A673 (cell line): Measurements from ENCODE around the gene BAK1.

Experiments used
- CTCF ChIP-seq: fragments of 300-800, 200-600 bp; sonication (generic); conservative IDR thresholded peaks from 2 replicates; pipeline ENCODE4 v1.5.1; 2017; ENCODE audit warnings: low read depth, mild to moderate bottlenecking, antibody characterized with exemption, low read length, moderate library complexity, mixed read lengths
- EZH2 ChIP-seq: fragments of 200-600 bp; sonication (generic); IDR thresholded peaks from 2 replicates; pipeline ENCODE4 v1.6.1; 2017; ENCODE audit warnings: borderline replicate concordance, low read depth, mild to moderate bottlenecking, mixed read lengths, antibody characterized with exemption, low read length; ENCODE audit not compliant: poor library complexity, severe bottlenecking

- TF ChIP-seq CTCF, result no peak
- TF ChIP-seq EZH2, result no peak
These were observed 30.2 kb downstream of the BAK1 start for GRCh38 chr6:33549896-33550295.
